Measurements from ENCODE around the gene GRIN3B. TPM values are rescaled to one million over a fixed set of nuclear protein-coding genes. Genes with fewer than 3 reads are reported as not detected.

GRIN3B gene
- total and polyA plus RNA-seq, 2 experiments from 2014 or later: 0.54 TPM; not detected in 1

GRCh38 chr19:1046117-1046626 is 46.0 kb downstream of the GRIN3B start:
- in situ Hi-C loops (cut with MboI): no loop called here
- Histone ChIP-seq H3K36me3 (ENCODE audit: low read depth) (no peaks in the 10 kb centered on the region), H4K20me1 (ENCODE audit: insufficient read depth) (no peaks in the 10 kb centered on the region), H3F3A (ENCODE audit: insufficient read depth) (no peaks in the 10 kb centered on the region), H3K79me2 (ENCODE audit: insufficient read depth) (no peaks in the 10 kb centered on the region), H3K4me1 (ENCODE audit: insufficient read depth) (no peaks in the 10 kb centered on the region), H3K4me3 (no peak overlapping the region), H3K4me2 (ENCODE audit: unreplicated experiment) (no peak overlapping the region), H3K9me3 (ENCODE audit: low read depth) (no peaks in the 10 kb centered on the region), H3K27ac (no peak overlapping the region), H3K9me2 (ENCODE audit: insufficient read depth) (no peaks in the 10 kb centered on the region), H3K27me3 (replicated peaks; ENCODE audit: insufficient read depth) (no peaks in the 10 kb centered on the region), H2AFZ (no peak overlapping the region), H3K9ac (no peak overlapping the region)
- WGBS, 2 experiments (ENCODE audit: low coverage in 1 of 2, low lambda C conversion rate in 2 of 2, missing lambda C conversion rate in 2 of 2): 77 to 89% methylated on average over 27 to 30 of the region's 33 CpGs
- TF ChIP-seq EZH2 (IDR thresholded peaks at IDR 0.05; ENCODE audit: insufficient read depth, poor library complexity, severe bottlenecking) (no peak), EZH2phosphoT487 (IDR thresholded peaks at IDR 0.05; ENCODE audit: insufficient read depth, low read depth) (no peak)
- DNase-seq: no peak

- no peaks in the 10 kb centered on the region for H3F3A ChIP-seq (ENCODE audit: insufficient read depth)
- no peaks in the 10 kb centered on the region for H3K27me3 ChIP-seq (replicated peaks; ENCODE audit: insufficient read depth)
- H3K9me3 ChIP-seq (ENCODE audit: low read depth): no peaks in the 10 kb centered on the region
- in situ Hi-C loops (cut with MboI): no loop called here
- H3K4me1 ChIP-seq (ENCODE audit: insufficient read depth): no peaks in the 10 kb centered on the region
- no peaks in the 10 kb centered on the region for H3K9me2 ChIP-seq (ENCODE audit: insufficient read depth)
- no peak overlapping the region for H3K4me3 ChIP-seq
- no peaks in the 10 kb centered on the region for H4K20me1 ChIP-seq (ENCODE audit: insufficient read depth)
- no peak for DNase-seq
- no peaks in the 10 kb centered on the region for H3K36me3 ChIP-seq (ENCODE audit: low read depth)
- no peaks in the 10 kb centered on the region for H3K79me2 ChIP-seq (ENCODE audit: insufficient read depth)
- H3K9ac ChIP-seq: no peak overlapping the region
- no peak overlapping the region for H3K4me2 ChIP-seq (ENCODE audit: unreplicated experiment)
- H3K27ac ChIP-seq: no peak overlapping the region
- TF ChIP-seq EZH2phosphoT487 (IDR thresholded peaks at IDR 0.05; ENCODE audit: insufficient read depth, low read depth) (no peak), EZH2 (IDR thresholded peaks at IDR 0.05; ENCODE audit: insufficient read depth, poor library complexity, severe bottlenecking) (no peak)
- H2AFZ ChIP-seq: no peak overlapping the region
- 85 to 89% methylated on average over 65 to 75 of the region's 77 CpGs for WGBS, 2 experiments (ENCODE audit: low coverage in 1 of 2, low lambda C conversion rate in 2 of 2, missing lambda C conversion rate in 2 of 2)
Measured at GRCh38 chr19:1046836-1047695, 46.8 kb downstream of the GRIN3B start.

- DNase-seq: no peak
- WGBS, 2 experiments (ENCODE audit: low coverage in 1 of 2, low lambda C conversion rate in 2 of 2, missing lambda C conversion rate in 2 of 2): 72 to 84% methylated on average over 13 to 20 of the region's 20 CpGs
- Histone ChIP-seq H3K9me2 (ENCODE audit: insufficient read depth) (no peaks in the 10 kb centered on the region), H3K27me3 (replicated peaks; ENCODE audit: insufficient read depth) (no peaks in the 10 kb centered on the region), H4K20me1 (ENCODE audit: insufficient read depth) (no peaks in the 10 kb centered on the region), H3K27ac (no peak overlapping the region), H3K36me3 (ENCODE audit: low read depth) (no peaks in the 10 kb centered on the region), H3F3A (ENCODE audit: insufficient read depth) (no peaks in the 10 kb centered on the region), H3K4me3 (no peak overlapping the region), H3K9ac (no peak overlapping the region), H3K9me3 (ENCODE audit: low read depth) (no peaks in the 10 kb centered on the region), H3K79me2 (ENCODE audit: insufficient read depth) (no peaks in the 10 kb centered on the region), H3K4me1 (ENCODE audit: insufficient read depth) (no peaks in the 10 kb centered on the region), H2AFZ (no peak overlapping the region), H3K4me2 (ENCODE audit: unreplicated experiment) (no peak overlapping the region)
- in situ Hi-C loops (cut with MboI): no loop called here
- TF ChIP-seq EZH2phosphoT487 (IDR thresholded peaks at IDR 0.05; ENCODE audit: insufficient read depth, low read depth) (no peak), EZH2 (IDR thresholded peaks at IDR 0.05; ENCODE audit: insufficient read depth, poor library complexity, severe bottlenecking) (no peak)
Measured at GRCh38 chr19:1047696-1048147, 47.5 kb downstream of the GRIN3B start.

GRCh38 chr19:1049106-1049505 is 48.9 kb downstream of the GRIN3B start:
- H3K36me3 ChIP-seq (ENCODE audit: low read depth): no peaks in the 10 kb centered on the region
- no peaks in the 10 kb centered on the region for H3K27me3 ChIP-seq (replicated peaks; ENCODE audit: insufficient read depth)
- in situ Hi-C loops (cut with MboI): no loop called here
- no peak overlapping the region for H2AFZ ChIP-seq
- H3K9me2 ChIP-seq (ENCODE audit: insufficient read depth): no peaks in the 10 kb centered on the region
- no peaks in the 10 kb centered on the region for H3K4me1 ChIP-seq (ENCODE audit: insufficient read depth)
- no peaks in the 10 kb centered on the region for H3K9me3 ChIP-seq (ENCODE audit: low read depth)
- 65 to 79% methylated on average over 4 to 17 of the region's 17 CpGs for WGBS, 2 experiments (ENCODE audit: low coverage in 1 of 2, low lambda C conversion rate in 2 of 2, missing lambda C conversion rate in 2 of 2)
- H3K4me2 ChIP-seq (ENCODE audit: unreplicated experiment): no peak overlapping the region
- no peak overlapping the region for H3K9ac ChIP-seq
- H3K4me3 ChIP-seq: no peak overlapping the region
- no peaks in the 10 kb centered on the region for H4K20me1 ChIP-seq (ENCODE audit: insufficient read depth)
- no peak for DNase-seq
- no peak for TF ChIP-seq EZH2phosphoT487 (IDR thresholded peaks at IDR 0.05; ENCODE audit: insufficient read depth, low read depth)
- no peaks in the 10 kb centered on the region for H3K79me2 ChIP-seq (ENCODE audit: insufficient read depth)
- no peaks in the 10 kb centered on the region for H3F3A ChIP-seq (ENCODE audit: insufficient read depth)
- no peak overlapping the region for H3K27ac ChIP-seq
